Kidney (tissue), 14 donors: Measurements from ENCODE around the gene CENPQ. TPM values are rescaled to one million over a fixed set of nuclear protein-coding genes. Genes with fewer than 3 reads are reported as not detected.
A peak's percentile ranks its signal among the peaks of the same experiment; 100 is the strongest.

Experiments
- DNase-seq, 5 donors: peaks; one replicate each; pipeline ENCODE4 v3.0.0-alpha.2; 2013 to 2020
- FAIRE-seq: peaks from 2 replicates; lab custom pipeline; 2012; peaks lifted over from hg19 to GRCh38; lab: Jason Lieb, UNC
- H3K27ac ChIP-seq, 2 donors: one replicate each; pipeline ENCODE4 v1.7.0; 2013; ENCODE audit warnings: low read depth in 2 of 2, low read length in 2 of 2, inconsistent platforms in 1 of 2
- H3K27me3 ChIP-seq: one replicate; pipeline ENCODE4 v1.7.1; 2013; ENCODE audit warnings: low read length, inconsistent platforms; ENCODE audit not compliant: control insufficient read depth, insufficient read depth
- H3K36me3 ChIP-seq, 3 donors: one replicate each; pipeline versions ENCODE4 v1.7.0 to v1.7.1; 2013; ENCODE audit warnings: low read length in 3 of 3, control low read depth in 1 of 3, inconsistent platforms in 1 of 3; ENCODE audit not compliant: insufficient read depth in 3 of 3, control insufficient read depth in 2 of 3
- H3K4me1 ChIP-seq, 3 donors: one replicate each; pipeline versions ENCODE4 v1.7.0 to v1.7.1; 2013; ENCODE audit warnings: low read length in 3 of 3, inconsistent platforms in 1 of 3, low read depth in 1 of 3; ENCODE audit not compliant: control insufficient read depth in 2 of 3, insufficient read depth in 2 of 3
- H3K4me3 ChIP-seq, 3 donors: one replicate each; pipeline versions ENCODE4 v1.7.0 to v1.8.1; 2013; ENCODE audit warnings: low read length in 3 of 3, control low read depth in 1 of 3, inconsistent platforms in 1 of 3
- H3K9ac ChIP-seq, 3 donors: one replicate each; pipeline versions ENCODE4 v1.7.0 to v1.7.1; 2013; ENCODE audit warnings: low read length in 3 of 3, control low read depth in 1 of 3, inconsistent platforms in 1 of 3
- H3K9me3 ChIP-seq, 3 donors: one replicate each; pipeline versions ENCODE4 v1.7.0 to v1.7.1; 2013; ENCODE audit warnings: low read length in 3 of 3, control low read depth in 1 of 3, inconsistent platforms in 1 of 3; ENCODE audit not compliant: control insufficient read depth in 2 of 3, insufficient read depth in 1 of 3
- CTCF ChIP-seq: IDR thresholded peaks from 3 replicates; pipeline ENCODE4 v1.5.1; 2012; ENCODE audit warnings: mild to moderate bottlenecking, moderate library complexity, borderline replicate concordance; ENCODE audit not compliant: insufficient read depth; ENCODE audit errors: extremely low read depth
- intact Hi-C: fragments of 100-400 bp; cut with DNase I; formaldehyde crosslinking; loops from one replicate; pipeline ENCODE4 v1.11.1; 2022
- polyA plus RNA-seq: library from polyadenylated mRNA; stranded (reverse); fragments of 350-450 nt; fragmentation: Illumina TruSeq; extraction: RNeasy Lipid Tissue Mini Kit (QIAGEN cat#74804); gene quantifications from one replicate; pipeline ENCODE4 v1.2.3, GENCODE V29; 2014; ENCODE audit warnings: low read depth, low replicate concordance; ENCODE audit not compliant: insufficient read depth
- total RNA-seq: library from RNA; stranded (reverse); fragmentation: NEBNext Ultra II Directional; extraction: Animal tissue kit (Norgen Biotek cat#: 25700); gene quantifications from one replicate; pipeline ENCODE4 v1.2.1, GENCODE V29; 2021
- donor health status: control.
- donor health status: control.
- donor health status: control.
- donor health status: control.
- donor health status: control.
- donor health status: DM: yes; HTN: yes; CAD: no.
- donor health status: Normal renal cell carcinoma (clear cell type).

Gene CENPQ
- total and polyA plus RNA-seq, 2 donors from 2014 or later = 3.9 to 4.2 TPM

- no peaks in the 10 kb centered on the region for H3K27me3 ChIP-seq
- no peaks in the 10 kb centered on the region for H3K4me1 ChIP-seq
- H3K27ac ChIP-seq = no peak overlapping the region
- no peaks in the 10 kb centered on the region for H3K9me3 ChIP-seq
- intact Hi-C loops = no loop called here
- DNase-seq (no peak), FAIRE-seq (no peak)
- TF ChIP-seq CTCF = no peak
- H3K9ac ChIP-seq = no peak overlapping the region
- H3K4me3 ChIP-seq = no peak overlapping the region
- no peaks in the 10 kb centered on the region for H3K36me3 ChIP-seq
Observed at GRCh38 chr6:49504666-49505065, 41.5 kb downstream of the CENPQ start.

GRCh38 chr6:49506569-49507111 lies 43.5 kb downstream of the CENPQ start:
- H3K27me3 ChIP-seq = no peaks in the 10 kb centered on the region
- H3K27ac ChIP-seq = no peak overlapping the region
- peak in 1 of 5 donors; percentile 3 for DNase-seq
- no peaks in the 10 kb centered on the region for H3K9me3 ChIP-seq
- no peaks in the 10 kb centered on the region for H3K4me1 ChIP-seq
- no peak for TF ChIP-seq CTCF
- intact Hi-C loops = no loop called here
- H3K36me3 ChIP-seq = no peaks in the 10 kb centered on the region
- FAIRE-seq = no peak
- H3K9ac ChIP-seq = no peak overlapping the region
- no peak overlapping the region for H3K4me3 ChIP-seq

- DNase-seq (no peak), FAIRE-seq (no peak)
- Histone ChIP-seq H3K9ac (no peak overlapping the region), H3K9me3 (no peaks in the 10 kb centered on the region), H3K4me3 (no peak overlapping the region), H3K4me1 (no peaks in the 10 kb centered on the region), H3K27ac (no peak overlapping the region), H3K27me3 (no peaks in the 10 kb centered on the region), H3K36me3 (no peaks in the 10 kb centered on the region)
- no peak for TF ChIP-seq CTCF
- intact Hi-C loops = no loop called here
Observed at GRCh38 chr6:49509342-49509741, 46.2 kb downstream of the CENPQ start.
